Right atrium auricular region (tissue), 2 donors: ENCODE measurements around the gene DKC1. TPM values are rescaled to one million over a fixed set of nuclear protein-coding genes. Genes with fewer than 3 reads are reported as not detected.

Experiments used
- DNase-seq: peaks from one replicate; pipeline ENCODE4 v3.0.0-alpha.2; 2019; ENCODE audit warnings: low spot score
- H3K27ac ChIP-seq, 2 donors: fragments of 200-600 bp; sonication (generic); 1 replicate in 1 of 2; 2 replicates in 1 of 2; pipeline ENCODE4 v1.5.1; 2016 to 2019
- H3K27me3 ChIP-seq, 2 donors: fragments of 200-600 bp; sonication (generic); one replicate each; pipeline versions ENCODE4 v1.5.1 to v1.6.0; 2017 to 2019
- H3K36me3 ChIP-seq: fragments of 200-600 bp; sonication (generic); one replicate; pipeline ENCODE4 v1.5.1; 2016
- H3K4me1 ChIP-seq, 2 donors: fragments of 200-600 bp; sonication (generic); one replicate each; pipeline versions ENCODE4 v1.5.1 to v1.6.0; 2017 to 2019
- H3K4me3 ChIP-seq, 2 donors: fragments of 200-600 bp; sonication (generic); 1 replicate in 1 of 2; 2 replicates in 1 of 2; pipeline ENCODE4 v1.5.1; 2017 to 2019; ENCODE audit warnings: mild to moderate bottlenecking in 1 of 2, moderate library complexity in 1 of 2
- H3K9me3 ChIP-seq, 2 donors: fragments of 200-600 bp; sonication (generic); one replicate each; pipeline ENCODE4 v1.5.1; 2019
- total RNA-seq, 2 donors: library from RNA; depleted of rRNA; stranded (reverse); fragments of >200 nt; gene quantifications; one replicate each; pipeline ENCODE4 v1.1.0, GENCODE V29; 2016
- TF ChIP-seq, protein P1 (sequence below), 2 donors: fragments of 200-600 bp; sonication (generic); IDR thresholded peaks; one replicate each; pipeline ENCODE4 v1.5.1; 2019; ENCODE audit warnings: antibody characterized with exemption in 2 of 2

Gene DKC1
- total RNA-seq, 2 donors from 2014 or later: 13.5 to 15.2 TPM

DNA sequence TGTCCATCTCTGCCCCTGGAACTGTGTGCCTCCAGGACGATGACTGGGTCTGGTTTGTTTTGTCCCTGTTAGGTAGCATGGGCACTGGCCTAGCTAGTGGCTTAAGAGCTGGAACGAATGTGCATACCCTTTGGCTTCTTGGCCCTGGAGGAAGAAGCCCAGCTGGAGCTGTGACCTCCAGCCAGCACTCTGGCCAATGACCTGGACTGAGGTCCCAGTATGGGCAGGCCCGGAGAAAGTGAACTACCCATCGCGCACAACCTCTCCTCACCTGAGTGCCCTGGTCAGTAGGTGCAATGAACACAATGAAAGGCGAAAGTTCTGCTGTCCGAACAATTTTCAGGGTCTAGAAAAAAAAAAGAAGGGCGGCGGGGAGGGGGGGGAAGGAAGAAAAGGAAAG lies 18.3 kb downstream of the DKC1 start:
- Histone ChIP-seq H3K9me3 (no peaks in the 10 kb centered on the region), H3K27me3 (no peaks in the 10 kb centered on the region), H3K4me3 (no peak overlapping the region), H3K36me3 (peaks cover 13% of the 10 kb centered on the region), H3K27ac (no peak overlapping the region), H3K4me1 (no peaks in the 10 kb centered on the region)
- TF ChIP-seq, protein P1, sequence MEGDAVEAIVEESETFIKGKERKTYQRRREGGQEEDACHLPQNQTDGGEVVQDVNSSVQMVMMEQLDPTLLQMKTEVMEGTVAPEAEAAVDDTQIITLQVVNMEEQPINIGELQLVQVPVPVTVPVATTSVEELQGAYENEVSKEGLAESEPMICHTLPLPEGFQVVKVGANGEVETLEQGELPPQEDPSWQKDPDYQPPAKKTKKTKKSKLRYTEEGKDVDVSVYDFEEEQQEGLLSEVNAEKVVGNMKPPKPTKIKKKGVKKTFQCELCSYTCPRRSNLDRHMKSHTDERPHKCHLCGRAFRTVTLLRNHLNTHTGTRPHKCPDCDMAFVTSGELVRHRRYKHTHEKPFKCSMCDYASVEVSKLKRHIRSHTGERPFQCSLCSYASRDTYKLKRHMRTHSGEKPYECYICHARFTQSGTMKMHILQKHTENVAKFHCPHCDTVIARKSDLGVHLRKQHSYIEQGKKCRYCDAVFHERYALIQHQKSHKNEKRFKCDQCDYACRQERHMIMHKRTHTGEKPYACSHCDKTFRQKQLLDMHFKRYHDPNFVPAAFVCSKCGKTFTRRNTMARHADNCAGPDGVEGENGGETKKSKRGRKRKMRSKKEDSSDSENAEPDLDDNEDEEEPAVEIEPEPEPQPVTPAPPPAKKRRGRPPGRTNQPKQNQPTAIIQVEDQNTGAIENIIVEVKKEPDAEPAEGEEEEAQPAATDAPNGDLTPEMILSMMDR (IDR thresholded peaks at IDR 0.05): no peak
- DNase-seq: no peak

DNA sequence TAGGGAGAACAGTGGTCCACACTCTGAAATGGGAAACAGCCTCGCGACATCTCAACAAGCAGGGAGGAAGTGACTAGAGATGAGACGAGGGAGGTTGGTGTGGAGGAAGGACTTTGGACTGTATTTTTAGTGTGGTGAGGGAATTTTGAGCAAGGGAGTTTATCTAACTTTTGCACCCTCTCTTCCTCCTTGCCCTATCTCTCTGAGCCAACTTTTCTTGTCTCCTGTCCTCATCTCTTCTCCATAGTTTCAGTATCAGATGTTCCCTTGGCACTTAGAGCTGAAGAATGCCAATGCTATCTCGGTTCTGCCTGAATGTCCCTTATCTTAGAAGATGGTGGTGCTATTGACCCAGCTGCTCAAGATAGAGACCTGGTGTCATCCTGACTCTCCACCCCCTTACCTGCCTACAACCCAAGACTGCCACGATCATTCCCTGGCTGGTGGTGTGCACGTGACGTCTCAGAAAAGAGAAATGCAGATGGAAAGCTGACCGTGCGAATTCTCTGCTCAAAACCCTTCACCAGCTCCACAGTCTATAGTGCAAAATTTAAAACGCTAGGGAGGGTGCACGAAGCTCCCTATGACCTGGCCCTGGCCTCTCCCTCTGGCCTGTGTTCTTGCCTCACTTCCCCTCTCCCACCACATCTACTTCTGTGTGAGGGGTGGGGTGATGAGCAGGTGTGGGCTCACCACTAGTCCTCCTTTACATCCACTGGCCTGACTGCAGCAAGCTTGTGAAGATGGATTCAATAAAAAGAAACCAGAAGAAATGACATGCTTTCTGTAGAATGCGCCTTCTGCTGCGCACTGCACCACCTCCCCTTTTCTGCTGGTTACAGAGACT lies 21.7 kb downstream of the DKC1 start:
- TF ChIP-seq, protein P1 (IDR thresholded peaks at IDR 0.05): no peak
- Histone ChIP-seq H3K27me3 (no peaks in the 10 kb centered on the region), H3K4me1 (no peaks in the 10 kb centered on the region), H3K36me3 (no peaks in the 10 kb centered on the region), H3K4me3 (no peak overlapping the region), H3K27ac (no peak overlapping the region), H3K9me3 (no peaks in the 10 kb centered on the region)
- DNase-seq: no peak

DNA sequence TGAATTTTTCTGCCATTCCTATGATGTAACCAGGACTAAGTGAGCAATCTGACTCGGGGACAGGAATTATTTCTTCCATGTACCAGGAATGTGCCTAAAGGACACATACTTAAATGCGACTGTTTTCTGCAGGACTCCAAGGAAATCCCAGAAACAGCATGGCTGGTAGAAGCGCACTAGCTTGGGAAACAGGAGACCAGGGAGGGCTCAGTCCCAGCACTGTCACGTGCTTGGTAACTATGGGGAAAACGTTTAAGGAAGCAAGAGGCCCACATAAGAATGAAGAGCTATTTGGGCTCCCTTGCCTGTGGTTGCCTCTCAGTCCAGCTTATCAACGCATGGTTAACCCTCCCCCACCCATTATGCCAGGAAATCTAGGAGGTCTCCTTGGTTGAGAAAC lies 23.1 kb downstream of the DKC1 start:
- Histone ChIP-seq H3K27me3 (no peaks in the 10 kb centered on the region), H3K36me3 (no peaks in the 10 kb centered on the region), H3K27ac (no peak overlapping the region), H3K9me3 (no peaks in the 10 kb centered on the region), H3K4me3 (no peak overlapping the region), H3K4me1 (no peaks in the 10 kb centered on the region)
- DNase-seq: no peak
- TF ChIP-seq, protein P1 (IDR thresholded peaks at IDR 0.05): no peak

DNA sequence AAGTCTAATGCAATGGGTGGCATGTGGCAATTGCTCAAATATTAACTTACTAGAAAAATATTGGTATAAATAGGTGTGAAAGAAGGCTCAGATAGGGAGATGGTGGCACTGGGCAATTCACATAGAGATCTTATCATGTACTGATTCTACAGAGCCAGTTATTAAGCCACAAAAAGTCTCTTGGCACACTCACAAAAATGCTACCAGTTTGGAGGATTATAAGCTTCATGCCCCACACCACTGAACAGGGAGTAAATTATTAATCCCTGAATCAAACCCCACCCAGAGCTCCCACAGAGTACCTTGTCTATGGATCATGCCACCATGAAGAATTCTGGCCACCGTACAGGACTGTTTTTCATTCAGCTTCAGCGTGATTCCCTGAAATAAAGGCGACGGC lies 28.8 kb downstream of the DKC1 start:
- no peaks in the 10 kb centered on the region for H3K4me1 ChIP-seq
- H3K27ac ChIP-seq: no peak overlapping the region
- H3K4me3 ChIP-seq: no peak overlapping the region
- no peaks in the 10 kb centered on the region for H3K36me3 ChIP-seq
- no peaks in the 10 kb centered on the region for H3K9me3 ChIP-seq
- H3K27me3 ChIP-seq: no peaks in the 10 kb centered on the region
- TF ChIP-seq, protein P1 (IDR thresholded peaks at IDR 0.05): no peak
- no peak for DNase-seq

DNA sequence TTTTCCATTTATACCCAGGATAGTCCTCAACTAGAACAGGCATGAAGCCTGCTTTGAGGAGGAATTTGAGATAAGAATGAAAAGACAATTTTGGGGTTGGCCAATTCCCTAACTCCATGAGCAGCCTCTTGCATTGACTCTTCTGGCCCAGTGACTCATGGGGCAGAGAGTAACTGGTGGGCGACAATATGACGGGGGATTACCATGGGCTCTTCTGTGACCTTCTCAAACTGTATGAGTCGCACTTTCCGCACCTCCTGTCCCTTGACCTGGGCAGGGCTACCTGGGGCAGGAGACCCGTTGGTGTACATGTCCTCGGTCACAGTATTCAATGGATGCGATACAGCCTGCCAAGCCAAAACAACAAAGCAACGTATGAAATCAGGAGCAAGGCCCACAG lies 29.3 kb downstream of the DKC1 start:
- Histone ChIP-seq H3K36me3 (no peaks in the 10 kb centered on the region), H3K4me3 (no peak overlapping the region), H3K4me1 (no peaks in the 10 kb centered on the region), H3K27ac (no peak overlapping the region), H3K27me3 (no peaks in the 10 kb centered on the region), H3K9me3 (no peaks in the 10 kb centered on the region)
- TF ChIP-seq, protein P1 (IDR thresholded peaks at IDR 0.05): no peak
- no peak for DNase-seq
